Left kidney (tissue), 2 donors: Measurements from ENCODE around the gene TGFB3. TPM values are rescaled to one million over a fixed set of nuclear protein-coding genes. Genes with fewer than 3 reads are reported as not detected.
A peak's percentile ranks its signal among the peaks of the same experiment; 100 is the strongest.
"Not testable (repeated sequence)": the region's sequence is repeated elsewhere in the genome, so short reads cannot be mapped to it uniquely, and the experiment has no call there.

Experiments
- DNase-seq: peaks from one replicate; pipeline ENCODE4 v3.0.0-alpha.2; 2013
- polyA plus RNA-seq: library from polyadenylated mRNA; unstranded; fragments of 120-200 nt; gene quantifications from one replicate; pipeline ENCODE4 v1.2.1, GENCODE V29; 2013; ENCODE audit not compliant: insufficient read length

The TGFB3 gene
- polyA plus RNA-seq, 1 donor = 18.3 TPM

DNA sequence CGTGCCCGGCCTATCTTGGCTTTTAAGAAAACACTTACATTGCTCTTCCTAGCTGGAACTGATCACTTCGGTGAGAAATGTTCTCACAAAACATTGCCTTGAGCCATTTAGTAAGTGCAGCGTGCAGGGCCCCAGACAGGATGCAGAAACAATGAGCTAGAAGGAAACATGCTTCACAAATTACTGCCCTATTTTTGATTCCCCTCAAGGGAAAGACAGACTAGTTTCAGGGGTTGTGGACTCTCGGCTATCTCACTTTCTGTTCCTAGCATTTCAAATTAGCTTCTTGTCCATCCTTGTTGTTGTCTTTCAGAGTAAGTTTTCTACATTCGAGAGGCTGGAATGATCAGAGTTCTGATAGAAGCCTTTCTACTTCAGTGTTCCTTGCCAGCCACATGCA is 21.6 kb downstream of the TGFB3 start:
- DNase-seq = no peak

DNA sequence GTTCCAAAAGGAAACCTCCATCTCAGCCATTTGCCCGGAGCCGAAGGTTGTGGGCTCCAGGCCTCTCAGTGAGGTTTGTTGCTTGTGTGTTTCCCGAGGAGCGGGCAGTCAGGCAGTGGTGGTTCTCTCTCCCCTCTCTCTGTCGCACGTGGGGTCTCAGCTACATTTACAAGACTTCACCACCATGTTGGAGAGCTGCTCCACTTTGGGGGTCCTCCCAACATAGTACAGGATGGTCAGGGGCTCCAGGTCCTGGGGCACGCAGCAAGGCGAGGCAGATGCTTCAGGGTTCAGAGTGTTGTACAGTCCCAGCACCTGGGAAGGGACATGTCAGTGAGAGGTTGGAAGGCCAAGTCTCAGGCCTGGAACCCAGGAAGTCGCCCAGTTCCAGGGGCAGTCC is 22.8 kb downstream of the TGFB3 start:
- DNase-seq = no peak

DNA sequence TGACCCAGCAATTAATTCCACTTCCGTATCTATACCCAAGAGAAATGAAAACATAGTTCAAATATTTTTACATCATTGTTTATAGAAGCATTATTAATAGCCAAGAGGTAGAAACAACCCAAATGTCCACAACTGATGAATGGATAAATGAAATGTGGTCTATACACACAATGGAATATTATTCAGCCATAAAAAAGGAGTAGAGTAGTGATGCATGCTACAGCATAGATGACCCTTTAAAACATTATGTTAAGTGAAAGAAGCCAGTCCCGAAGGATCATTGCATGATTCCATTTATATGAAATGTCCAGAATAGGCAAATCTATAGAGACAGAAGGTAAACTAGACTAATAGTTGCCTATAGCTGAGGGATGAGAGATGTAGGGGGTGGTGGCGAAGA is 29.3 kb downstream of the TGFB3 start:
- no peak for DNase-seq

DNA sequence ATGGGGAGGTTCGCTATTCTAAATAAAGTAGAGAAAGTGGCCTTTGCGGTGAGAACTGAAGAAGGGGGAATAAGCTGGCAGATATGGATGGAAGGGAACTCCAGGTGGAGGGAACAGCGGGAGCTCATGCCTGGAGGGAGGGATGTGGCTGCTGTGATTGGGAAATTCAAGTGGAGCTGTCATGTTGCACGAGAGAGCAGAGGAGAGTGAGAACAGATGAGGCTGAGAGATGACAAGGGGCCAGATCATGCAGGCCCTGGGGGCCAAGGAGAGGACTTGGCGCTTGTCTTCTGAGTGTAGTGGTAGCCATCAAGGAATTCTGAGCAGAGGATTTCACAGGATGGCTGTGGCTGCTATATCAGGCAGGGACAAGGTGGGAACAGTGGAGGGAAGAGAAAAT is 35.0 kb downstream of the TGFB3 start:
- DNase-seq = no peak

DNA sequence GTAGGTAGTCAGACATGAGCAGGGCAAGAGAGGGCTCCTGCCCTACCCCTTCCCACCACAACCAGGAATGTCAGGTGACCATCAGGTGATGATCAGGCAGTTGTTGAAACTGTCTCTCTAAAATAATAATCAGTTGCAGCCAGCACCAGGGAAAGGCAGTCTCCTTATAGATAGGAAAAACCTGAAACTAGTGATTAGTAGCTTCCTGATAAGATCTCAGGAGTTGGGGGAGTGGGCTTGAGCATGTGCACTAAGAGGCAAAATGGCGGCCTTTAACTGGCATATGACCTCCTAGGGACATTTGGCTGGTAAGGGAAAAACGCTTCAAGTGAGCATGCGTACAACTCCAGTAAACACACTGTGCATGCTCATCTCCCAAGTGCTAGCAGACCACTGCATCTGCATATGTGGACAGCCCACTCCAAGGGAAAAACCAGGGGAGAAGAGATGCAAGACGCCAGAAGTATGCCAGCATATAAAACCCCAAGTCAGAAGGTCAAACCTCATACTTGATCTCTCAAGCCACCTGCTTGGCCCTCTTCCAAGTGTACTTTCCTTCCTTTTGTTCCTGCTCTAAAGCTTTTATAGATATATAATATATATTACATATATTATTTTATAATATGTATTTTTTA is 37.1 kb downstream of the TGFB3 start:
- no peak for DNase-seq

DNA sequence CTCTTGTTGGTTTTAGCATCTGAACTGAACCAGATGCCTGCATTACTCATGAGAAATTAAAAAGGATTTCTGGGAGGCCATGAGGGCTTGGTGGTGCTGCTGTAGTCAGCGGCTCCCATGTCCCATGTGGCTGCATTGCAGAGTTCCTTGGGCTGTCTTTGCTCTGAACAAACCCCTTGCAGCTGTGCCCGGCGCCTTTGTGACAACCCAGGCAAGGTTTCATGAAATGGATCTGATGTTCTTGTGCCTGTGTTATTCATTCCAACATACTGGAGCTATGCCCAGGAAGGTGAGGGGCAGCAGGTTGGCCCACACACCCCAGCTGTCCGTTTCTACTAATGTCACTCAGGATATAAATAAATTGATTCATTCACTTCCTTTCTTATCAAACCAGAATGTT is 40.8 kb downstream of the TGFB3 start:
- DNase-seq = no peak

DNA sequence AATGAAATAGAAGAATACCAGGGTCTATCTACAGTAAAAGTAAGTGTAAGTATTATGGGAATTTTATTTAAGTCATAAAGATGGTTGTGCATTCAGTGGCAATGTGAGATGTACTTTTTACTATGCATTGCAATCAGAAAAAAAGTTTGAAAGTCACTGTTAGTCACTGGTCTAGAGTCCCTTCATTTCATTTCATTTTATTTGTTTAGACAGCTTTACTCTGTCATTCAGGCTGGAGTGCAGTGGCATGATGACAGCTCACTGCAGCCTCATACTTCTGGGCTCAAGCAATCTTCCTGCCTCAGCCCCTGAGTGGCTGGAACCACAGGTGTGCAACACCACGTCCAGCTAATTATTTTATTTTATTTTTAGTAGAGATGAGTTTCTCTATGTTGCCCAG is 42.6 kb downstream of the TGFB3 start:
- DNase-seq = no peak

DNA sequence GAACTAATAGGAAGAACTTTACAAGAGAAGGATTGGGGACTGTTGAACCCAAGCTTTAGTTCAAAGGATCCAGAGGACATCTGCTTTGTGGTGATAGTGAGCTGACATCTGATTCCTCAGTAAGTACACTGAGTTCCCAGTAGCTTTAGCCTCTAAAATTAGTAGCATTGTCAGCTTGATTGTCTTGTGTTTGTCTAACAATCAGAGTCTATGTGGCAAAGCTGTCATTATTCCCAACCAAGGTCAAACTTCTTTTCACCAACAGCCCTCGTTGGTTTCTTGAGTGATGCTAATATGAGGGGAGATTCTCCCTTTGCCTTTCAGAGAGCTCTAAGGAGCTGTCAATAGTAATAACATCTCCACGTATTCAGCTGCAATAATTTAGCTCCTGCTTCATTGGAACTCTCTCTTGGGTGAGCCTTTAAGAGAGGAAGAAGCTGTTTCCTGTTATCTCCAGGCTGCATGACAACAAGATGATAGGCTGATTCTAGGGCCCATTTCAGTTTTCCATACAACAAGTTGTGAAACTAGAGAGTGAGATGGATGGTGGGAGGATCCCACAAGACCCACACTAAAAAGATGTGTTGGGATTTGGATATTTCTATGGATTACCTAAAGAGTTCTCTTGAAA is 46.7 kb downstream of the TGFB3 start:
- no peak for DNase-seq

DNA sequence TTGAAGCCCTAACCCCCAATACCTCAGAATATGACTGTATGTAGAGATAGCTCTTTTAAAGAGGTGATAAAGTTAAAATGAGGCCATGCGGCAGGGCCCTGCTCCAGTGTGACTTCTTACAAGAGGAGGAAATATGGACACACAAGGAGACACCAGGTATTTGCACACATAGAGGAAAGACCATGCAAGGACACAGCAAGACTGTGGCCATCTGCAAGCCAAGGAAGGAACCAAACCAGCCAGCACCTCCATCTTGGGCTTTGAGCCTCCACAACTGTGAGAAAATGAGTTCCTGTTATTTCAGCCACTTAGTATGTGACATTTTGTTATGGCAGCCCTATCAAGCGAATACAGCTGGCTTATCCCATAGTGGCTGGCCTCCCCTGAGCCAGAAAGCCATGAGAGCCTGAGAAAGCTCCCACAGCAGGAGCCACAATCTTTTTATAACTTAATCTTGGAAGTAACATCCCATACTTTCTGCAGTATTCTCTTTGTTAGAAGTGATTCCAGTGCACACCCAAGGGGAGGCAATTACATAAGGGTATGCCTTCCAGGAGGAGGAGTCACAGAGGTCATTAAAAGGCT is 48.0 kb downstream of the TGFB3 start:
- DNase-seq = no peak

DNA sequence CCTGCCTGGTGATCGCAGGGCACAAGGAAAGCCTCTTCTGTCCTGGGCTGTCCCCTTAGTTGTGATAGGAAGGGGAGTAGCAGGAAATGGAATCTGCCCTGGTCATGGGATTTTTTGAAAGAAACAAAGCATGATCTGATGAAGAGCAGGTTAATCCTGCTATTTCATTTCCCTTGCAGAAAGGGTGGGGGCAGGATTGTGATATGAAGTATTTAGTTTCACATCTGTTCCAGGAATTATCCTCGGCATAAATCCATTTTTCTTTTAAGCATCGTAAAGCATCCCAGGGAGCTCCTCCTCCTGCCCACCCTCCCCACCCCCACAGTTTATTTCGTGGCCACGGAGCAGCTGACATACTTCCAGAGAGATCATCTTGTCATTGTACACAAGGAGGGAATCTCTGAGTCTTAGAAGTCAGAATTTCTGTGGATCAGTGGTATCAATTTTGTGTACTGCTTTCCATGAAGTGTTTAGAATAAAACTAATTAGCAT is 53.1 kb downstream of the TGFB3 start:
- peak; percentile 20 for DNase-seq

DNA sequence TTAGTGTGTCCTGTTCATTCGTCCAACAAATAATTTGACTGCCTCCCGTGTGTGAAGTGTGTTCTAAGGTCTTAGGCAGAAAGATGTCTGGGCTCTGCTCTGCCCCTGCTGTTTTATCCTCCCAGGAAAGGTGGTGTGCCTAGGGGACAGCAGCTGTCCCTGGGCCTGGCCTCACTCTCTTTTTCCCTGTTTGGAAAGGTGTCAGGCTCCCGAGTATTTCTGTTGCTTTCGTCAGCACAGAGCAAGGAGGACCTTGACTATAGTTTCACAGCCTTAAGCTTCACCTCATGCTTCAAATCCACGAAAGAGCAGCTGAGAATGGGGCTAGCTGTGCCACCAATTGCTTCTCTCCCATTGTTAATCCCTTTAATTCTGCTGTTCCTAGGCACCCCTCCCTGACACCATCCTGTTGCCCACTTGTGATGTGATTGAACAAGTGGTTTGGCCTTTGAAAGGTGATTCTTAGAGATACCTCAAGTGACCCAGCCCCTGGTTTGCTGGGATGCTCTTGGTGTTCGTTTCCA is 54.2 kb downstream of the TGFB3 start:
- DNase-seq = no peak

DNA sequence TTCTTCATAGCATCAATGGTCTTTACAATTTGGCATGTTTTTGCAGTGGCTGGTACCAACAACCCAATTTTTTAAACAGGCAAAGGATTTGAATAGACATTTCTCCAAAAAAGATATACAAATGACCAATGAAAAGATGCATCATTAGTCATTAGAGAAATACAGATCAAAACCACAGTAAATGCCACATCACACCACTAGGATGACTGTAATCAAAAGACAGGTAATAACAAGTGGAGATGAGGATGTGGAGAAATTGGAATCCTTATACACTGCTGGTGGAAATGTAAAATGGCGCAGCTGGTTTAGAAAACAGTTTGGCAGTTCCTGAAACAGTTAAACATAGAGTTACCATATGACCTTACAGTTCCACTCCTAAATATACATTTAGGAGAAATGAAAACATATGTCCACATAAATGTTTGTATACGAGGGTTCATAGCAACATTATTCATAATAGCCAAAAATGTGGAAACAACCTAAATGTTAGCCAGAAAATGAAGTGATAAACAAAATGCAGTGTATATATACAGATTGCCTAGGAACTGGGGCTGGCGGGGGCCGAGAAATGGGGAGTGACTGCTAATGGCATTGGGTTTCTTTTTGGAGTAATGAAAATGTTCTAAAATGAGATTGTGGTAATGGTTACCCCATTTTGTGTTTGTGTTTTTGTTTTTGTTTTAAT is 55.2 kb downstream of the TGFB3 start:
- DNase-seq = no peak

DNA sequence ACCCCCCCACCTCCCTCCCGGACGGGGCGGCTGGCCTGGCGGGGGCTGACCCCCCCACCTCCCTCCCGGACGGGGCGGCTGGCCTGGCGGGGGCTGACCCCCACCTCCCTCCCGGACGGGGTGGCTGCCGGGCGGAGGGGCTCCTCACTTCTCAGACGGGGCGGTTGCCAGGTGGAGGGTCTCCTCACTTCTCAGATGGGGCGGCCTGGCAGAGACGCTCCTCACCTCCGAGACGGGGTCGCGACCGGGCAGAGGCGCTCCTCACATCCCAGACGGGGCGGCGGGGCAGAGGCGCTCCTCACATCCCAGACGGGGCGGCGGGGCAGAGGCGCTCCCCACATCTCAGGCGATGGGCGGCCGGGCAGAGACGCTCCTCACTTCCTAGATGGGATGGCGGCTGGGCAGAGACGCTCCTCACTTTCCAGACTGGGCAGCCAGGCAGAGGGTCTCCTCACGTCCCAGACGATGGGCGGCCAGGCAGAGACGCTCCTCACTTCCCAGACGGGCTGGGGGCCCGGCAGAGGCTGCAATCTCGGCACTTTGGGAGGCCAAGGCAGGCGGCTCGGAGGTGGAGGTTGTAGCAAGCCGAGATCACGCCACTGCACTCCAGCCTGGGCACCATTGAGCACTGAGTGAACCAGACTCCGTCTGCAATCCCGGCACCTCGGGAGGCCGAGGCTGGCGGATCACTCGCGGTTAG is 56.5 kb downstream of the TGFB3 start:
- DNase-seq = not testable (repeated sequence)

DNA sequence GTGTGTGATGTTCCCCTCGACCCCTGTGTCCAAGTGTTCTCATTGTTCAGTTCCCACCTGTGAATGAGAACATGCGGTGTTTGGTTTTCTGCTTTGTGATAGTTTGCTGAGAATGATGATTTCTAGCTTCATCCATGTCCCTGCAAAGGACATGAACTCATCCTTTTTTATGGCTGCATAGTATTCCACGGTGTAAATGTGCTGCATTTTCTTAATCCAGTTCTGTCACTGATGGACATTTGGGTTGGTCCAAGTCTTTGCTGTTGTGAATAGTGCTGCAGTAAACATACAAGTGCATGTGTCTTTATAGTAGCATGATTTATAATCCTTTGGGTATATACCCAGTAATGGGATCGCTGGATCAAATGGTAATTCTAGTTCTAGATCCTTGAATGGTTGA is 61.4 kb downstream of the TGFB3 start:
- not testable (repeated sequence) for DNase-seq

DNA sequence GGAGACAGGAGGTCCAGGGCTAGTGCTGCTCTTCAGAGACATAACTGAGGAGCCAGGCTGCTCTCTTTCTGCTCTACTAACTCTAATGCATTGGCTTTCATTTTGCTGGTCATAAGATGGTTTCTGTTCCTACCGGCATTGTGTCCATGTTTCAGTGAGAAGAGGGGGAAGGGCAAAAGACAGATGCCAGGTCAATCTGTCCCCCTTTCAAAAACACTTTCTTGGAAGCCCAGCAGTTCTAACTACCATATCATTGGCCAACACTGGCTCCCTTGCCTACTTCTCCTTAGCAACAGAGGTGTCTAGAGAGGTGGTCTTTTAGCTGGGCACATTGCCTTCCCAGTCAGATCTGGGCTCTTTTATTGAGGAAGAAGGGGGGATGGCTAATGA is 63.9 kb downstream of the TGFB3 start:
- DNase-seq = no peak

DNA sequence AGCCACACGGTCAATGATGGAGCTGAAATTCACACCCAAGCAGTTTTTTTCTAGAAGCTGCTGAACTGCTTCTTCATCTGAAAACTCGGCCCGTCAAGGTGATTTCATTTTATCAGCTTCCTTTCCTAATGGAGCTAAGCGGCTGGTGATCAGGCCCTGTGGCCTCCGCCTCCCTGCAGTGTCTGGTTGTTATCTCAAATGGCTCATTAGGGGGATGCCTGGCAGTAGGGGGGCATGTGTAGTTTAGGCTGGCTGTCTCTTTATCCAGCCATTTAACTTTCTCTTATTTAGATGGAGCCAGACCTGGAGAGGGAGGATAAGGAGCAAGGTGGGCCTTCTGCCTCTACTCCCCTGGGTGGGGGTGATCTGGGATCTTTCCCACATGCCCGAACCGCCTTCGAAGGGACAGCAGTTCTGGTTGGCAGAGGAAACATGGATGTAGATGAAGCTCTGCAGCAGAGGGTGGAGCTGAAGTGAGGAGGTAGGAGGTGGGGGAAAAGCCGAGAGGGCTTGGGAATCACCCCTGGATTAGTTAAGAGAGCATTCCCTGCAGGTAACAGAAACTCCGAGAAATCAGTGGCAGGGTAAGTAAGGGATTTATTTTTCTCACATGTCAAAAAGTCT is 64.4 kb downstream of the TGFB3 start:
- DNase-seq = no peak

DNA sequence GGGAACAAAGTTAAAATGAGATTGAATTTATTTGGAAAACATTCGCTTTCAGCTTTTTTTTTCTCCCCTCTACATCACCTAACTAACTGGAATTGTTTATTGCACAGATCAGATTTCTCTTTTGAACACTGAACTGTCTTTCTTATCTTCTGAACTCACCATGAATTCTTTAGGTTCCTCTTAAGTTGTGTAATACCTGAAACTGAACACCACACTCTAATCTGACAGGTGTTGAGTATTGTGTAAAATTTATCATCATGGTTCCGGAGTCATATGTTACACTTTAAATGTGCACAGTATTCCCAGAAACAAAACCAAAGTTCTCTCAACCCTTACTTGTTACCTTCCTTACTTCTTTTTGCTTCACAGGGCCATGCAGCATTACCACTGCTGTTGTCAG is 66.8 kb downstream of the TGFB3 start:
- no peak for DNase-seq

DNA sequence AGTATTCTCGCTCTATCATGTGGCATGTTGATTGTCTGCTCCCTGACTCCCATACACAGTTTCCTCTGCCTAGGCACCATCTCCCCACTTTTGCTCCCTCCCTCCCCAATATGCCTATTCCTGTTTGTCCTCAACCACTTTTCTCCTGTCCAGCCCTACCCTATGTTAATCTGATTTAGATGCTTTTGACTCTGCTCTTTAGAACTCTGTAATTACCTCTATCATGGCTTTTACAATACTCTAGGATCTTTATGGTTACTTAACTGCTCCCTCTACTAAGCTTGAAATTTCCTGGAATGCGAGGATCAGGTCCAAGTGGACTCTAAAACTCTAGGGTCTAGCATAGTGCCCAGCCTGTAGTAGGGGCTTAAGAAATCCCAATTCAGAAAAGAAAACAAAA is 68.6 kb downstream of the TGFB3 start:
- no peak for DNase-seq

DNA sequence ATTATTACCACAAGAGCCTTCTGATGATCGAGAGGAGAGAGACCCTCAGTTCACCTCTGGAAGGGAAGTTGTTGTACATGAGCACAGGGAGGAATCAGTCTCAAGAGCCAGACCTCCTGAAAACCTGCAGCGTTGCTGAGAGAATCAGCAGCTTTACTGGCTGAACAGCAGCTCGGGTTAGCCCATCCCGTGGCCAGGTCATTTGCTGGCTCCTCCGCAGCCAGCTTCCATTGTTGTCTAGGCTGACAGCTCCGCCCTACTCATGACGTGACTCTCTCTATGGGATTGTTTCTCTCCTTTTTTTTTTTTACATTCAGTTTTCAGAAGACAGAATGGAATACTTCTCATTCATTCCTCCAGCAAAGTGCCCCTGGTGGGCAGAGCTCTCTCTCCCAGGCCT is 69.9 kb downstream of the TGFB3 start:
- no peak for DNase-seq

DNA sequence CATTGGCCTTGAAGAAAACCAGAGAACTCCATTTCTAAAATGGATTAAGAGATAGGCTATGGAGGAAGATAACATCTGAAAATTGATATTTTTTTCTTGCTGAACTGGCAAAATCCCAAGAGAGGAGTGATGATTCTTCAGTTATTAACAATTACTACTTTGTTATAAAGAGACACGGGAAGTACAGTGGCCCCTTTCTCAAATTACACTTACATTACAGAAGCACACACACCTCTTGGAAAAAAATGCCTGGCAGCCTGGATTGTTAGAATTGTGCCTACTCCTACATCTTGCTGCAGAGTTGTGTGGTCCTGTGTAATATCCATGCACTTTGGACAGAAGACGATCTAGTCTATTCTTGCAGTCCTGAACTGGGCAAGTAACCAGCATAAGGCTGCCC is 71.7 kb downstream of the TGFB3 start:
- no peak for DNase-seq

DNA sequence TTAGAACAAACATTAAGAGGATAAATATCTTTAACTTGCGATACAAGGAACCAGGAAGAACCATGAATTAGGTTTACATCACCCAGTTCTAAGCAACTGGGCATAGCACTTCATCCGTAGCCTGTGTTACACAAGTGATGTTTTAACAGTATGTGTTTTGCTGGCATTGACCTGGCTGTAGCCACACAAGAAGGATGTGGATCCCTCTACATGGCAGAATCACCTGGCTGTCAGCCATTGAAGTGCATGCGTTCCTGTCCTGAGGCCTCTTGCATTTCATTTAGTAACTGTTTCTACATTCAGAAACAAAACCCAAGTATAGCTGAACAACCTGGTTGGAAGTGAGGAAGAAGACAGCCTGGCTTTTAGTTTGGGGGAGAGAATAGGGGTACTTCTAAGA is 72.2 kb downstream of the TGFB3 start:
- DNase-seq = no peak
